ENCODE results near the gene CLSTN1. TPM values are rescaled to one million over a fixed set of nuclear protein-coding genes. Genes with fewer than 3 reads are reported as not detected.

Gene CLSTN1
- total and polyA plus RNA-seq, 2 donors from 2014 or later, result 114 to 158 TPM

DNA sequence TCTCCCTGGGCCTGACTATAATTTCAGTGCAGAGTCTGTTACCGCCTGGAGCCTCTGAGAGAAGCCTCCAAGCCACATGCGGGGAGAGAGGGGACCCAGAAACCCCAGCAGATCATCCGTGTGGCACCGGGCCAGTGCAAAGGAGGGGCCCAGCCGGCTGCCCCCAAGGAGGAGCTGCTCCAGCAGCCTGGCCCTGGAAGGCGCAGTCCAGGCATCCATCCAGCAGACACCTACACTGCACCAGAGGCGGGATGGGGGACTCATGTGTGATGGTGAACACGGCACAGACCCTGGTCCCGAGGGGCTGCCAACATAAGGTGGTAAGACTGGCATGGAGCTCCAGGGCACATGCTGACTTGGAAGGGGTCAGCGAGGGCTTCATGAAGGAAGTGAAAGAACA, 39.6 kb upstream of the CLSTN1 start:
- peaks cover 0 to 2% (median 0%) of the 10 kb centered on the region in 3 donors for H3K36me3 ChIP-seq (ENCODE audit: control insufficient read depth in 2 of 3, insufficient read depth in 3 of 3, low read length in 3 of 3)
- H3K4me3 ChIP-seq (ENCODE audit: low read length in 3 of 3), result no peak overlapping the region
- DNase-seq (no peak), FAIRE-seq (no peak)
- H3K27ac ChIP-seq (ENCODE audit: low read depth in 2 of 2, low read length in 2 of 2), result no peak overlapping the region
- no peak overlapping the region for H3K9ac ChIP-seq (ENCODE audit: low read length in 3 of 3)
- TF ChIP-seq, protein P1, sequence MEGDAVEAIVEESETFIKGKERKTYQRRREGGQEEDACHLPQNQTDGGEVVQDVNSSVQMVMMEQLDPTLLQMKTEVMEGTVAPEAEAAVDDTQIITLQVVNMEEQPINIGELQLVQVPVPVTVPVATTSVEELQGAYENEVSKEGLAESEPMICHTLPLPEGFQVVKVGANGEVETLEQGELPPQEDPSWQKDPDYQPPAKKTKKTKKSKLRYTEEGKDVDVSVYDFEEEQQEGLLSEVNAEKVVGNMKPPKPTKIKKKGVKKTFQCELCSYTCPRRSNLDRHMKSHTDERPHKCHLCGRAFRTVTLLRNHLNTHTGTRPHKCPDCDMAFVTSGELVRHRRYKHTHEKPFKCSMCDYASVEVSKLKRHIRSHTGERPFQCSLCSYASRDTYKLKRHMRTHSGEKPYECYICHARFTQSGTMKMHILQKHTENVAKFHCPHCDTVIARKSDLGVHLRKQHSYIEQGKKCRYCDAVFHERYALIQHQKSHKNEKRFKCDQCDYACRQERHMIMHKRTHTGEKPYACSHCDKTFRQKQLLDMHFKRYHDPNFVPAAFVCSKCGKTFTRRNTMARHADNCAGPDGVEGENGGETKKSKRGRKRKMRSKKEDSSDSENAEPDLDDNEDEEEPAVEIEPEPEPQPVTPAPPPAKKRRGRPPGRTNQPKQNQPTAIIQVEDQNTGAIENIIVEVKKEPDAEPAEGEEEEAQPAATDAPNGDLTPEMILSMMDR (IDR thresholded peaks at IDR 0.05; ENCODE audit: borderline replicate concordance, extremely low read depth, insufficient read depth), result no peak
- intact Hi-C loops (cut with DNase I), result loop anchor here (10.0 kb wide), 2 partner anchors 79 to 139 kb away; no protein-coding TSS in a partner anchor
- no peaks in the 10 kb centered on the region for H3K9me3 ChIP-seq (ENCODE audit: control insufficient read depth in 2 of 3, insufficient read depth in 1 of 3, low read length in 3 of 3)
- peaks cover 0 to 6% (median 0%) of the 10 kb centered on the region in 3 donors for H3K4me1 ChIP-seq (ENCODE audit: control insufficient read depth in 2 of 3, insufficient read depth in 2 of 3, low read depth in 1 of 3, low read length in 3 of 3)
- H3K27me3 ChIP-seq (ENCODE audit: control insufficient read depth, insufficient read depth, low read length), result no peaks in the 10 kb centered on the region

GRCh38 chr1:9861360-9861759, 37.6 kb upstream of the CLSTN1 start:
- intact Hi-C loops (cut with DNase I), result loop anchor here (10.0 kb wide), 2 partner anchors 77 to 137 kb away; no protein-coding TSS in a partner anchor

DNA sequence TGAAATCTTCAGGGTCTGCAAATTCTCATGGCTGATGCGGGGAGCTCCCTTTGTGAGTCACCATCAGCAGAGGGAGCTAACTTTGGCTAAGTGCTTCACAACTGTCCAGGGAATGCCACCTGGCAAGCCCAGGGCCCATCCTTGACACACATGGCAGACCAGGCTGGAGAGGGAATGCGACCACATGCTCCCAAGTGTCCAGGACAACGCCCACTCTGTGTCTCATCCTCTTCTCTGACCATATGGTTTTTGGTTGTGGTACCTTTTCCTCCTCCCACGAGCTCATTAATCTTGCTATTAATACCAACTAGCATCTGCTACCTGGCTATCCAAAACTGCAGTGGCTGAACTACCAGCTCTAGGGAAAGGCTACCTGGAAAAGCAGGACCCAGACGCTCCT, 37.1 kb upstream of the CLSTN1 start:
- no peaks in the 10 kb centered on the region for H3K27me3 ChIP-seq (ENCODE audit: control insufficient read depth, insufficient read depth, low read length)
- H3K27ac ChIP-seq (ENCODE audit: low read depth in 2 of 2, low read length in 2 of 2), result no peak overlapping the region
- H3K36me3 ChIP-seq (ENCODE audit: control insufficient read depth in 2 of 3, insufficient read depth in 3 of 3, low read length in 3 of 3), result peaks cover 0 to 2% (median 0%) of the 10 kb centered on the region in 3 donors
- H3K9ac ChIP-seq (ENCODE audit: low read length in 3 of 3), result no peak overlapping the region
- H3K4me3 ChIP-seq (ENCODE audit: low read length in 3 of 3), result no peak overlapping the region
- no peak for DNase-seq
- FAIRE-seq, result no peak
- H3K4me1 ChIP-seq (ENCODE audit: control insufficient read depth in 2 of 3, insufficient read depth in 2 of 3, low read depth in 1 of 3, low read length in 3 of 3), result peaks cover 0 to 2% (median 0%) of the 10 kb centered on the region in 3 donors
- TF ChIP-seq, protein P1 (IDR thresholded peaks at IDR 0.05; ENCODE audit: borderline replicate concordance, extremely low read depth, insufficient read depth), result no peak
- no peaks in the 10 kb centered on the region for H3K9me3 ChIP-seq (ENCODE audit: control insufficient read depth in 2 of 3, insufficient read depth in 1 of 3, low read length in 3 of 3)
- intact Hi-C loops (cut with DNase I), result loop anchor here (10.0 kb wide), 2 partner anchors 76 to 136 kb away; no protein-coding TSS in a partner anchor

More at GRCh38 chr1:9861360-9861759, 37.6 kb upstream of the CLSTN1 start:
- H3K36me3 ChIP-seq (ENCODE audit: control insufficient read depth in 2 of 3, insufficient read depth in 3 of 3, low read length in 3 of 3), result peaks cover 0 to 2% (median 0%) of the 10 kb centered on the region in 3 donors
- FAIRE-seq (no peak), DNase-seq (no peak)
- H3K4me3 ChIP-seq (ENCODE audit: low read length in 3 of 3), result no peak overlapping the region
- no peaks in the 10 kb centered on the region for H3K9me3 ChIP-seq (ENCODE audit: control insufficient read depth in 2 of 3, insufficient read depth in 1 of 3, low read length in 3 of 3)
- peaks cover 0 to 2% (median 0%) of the 10 kb centered on the region in 3 donors for H3K4me1 ChIP-seq (ENCODE audit: control insufficient read depth in 2 of 3, insufficient read depth in 2 of 3, low read depth in 1 of 3, low read length in 3 of 3)
- H3K27ac ChIP-seq (ENCODE audit: low read depth in 2 of 2, low read length in 2 of 2), result no peak overlapping the region
- H3K27me3 ChIP-seq (ENCODE audit: control insufficient read depth, insufficient read depth, low read length), result no peaks in the 10 kb centered on the region
- no peak overlapping the region for H3K9ac ChIP-seq (ENCODE audit: low read length in 3 of 3)
- TF ChIP-seq, protein P1 (IDR thresholded peaks at IDR 0.05; ENCODE audit: borderline replicate concordance, extremely low read depth, insufficient read depth), result no peak
